Renal pelvis (tissue), 4 donors: Measurements from ENCODE around the gene FARSA. TPM values are rescaled to one million over a fixed set of nuclear protein-coding genes. Genes with fewer than 3 reads are reported as not detected.
"Not testable (repeated sequence)": the region's sequence is repeated elsewhere in the genome, so short reads cannot be mapped to it uniquely, and the experiment has no call there.

Experiments used
- DNase-seq: peaks from one replicate; pipeline ENCODE4 v3.0.0-alpha.2; 2013
- polyA plus RNA-seq, 3 donors: library from polyadenylated mRNA; unstranded; fragments of 120-200 nt; gene quantifications; one replicate each; pipeline ENCODE4 v1.2.1, GENCODE V29; 2013; ENCODE audit not compliant: insufficient read length in 3 of 3

FARSA gene
- polyA plus RNA-seq, 3 donors = 54.6 to 65.4 (median 62.1) TPM

DNA sequence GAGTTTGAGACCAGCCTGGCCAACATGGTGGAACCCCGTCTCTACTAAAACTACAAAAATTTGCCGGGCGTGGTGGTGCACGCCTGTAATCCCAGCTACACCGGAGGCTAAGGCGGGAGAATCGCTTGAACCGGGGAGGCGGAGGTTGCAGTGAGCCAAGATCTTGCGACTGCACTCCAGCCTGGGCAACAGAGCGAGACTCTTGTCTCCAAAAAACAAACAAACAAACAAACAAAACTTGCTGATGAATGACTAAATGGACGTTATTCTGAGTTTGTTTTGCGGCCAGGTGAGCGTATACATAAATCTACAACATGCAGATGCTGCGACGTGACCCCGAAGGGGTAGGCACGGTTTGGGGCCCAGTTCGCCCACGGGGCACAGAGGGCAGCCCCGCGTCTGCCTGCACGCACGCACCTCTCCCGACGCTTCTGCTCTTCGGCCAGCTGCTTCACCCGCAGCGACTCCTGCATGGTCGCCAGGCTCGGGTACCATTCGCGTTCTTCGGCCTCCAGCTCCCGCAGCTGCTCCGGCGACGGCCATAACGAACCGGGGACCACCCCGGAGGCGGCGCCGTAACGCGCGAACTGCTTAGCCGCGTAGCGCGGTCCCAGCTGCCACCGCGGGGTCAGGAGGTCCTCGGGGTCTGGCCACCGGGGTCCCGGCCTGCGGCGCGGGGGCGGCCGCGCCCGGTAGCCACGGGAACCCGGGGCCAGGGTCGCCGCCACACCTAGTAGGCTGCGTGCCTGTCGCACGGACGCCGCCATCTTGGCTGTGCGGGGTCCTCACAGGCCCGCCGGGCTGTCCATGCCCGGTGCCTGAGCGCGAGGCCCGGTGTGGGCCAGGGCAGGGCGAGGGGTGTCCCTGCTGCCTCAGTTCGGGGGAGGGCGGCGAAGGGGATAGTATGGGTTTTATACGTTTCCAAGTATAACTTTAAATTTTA lies 23.2 kb upstream of the FARSA start, which contains the start of gene GADD45GIP1:
GADD45GIP1 (minus strand) TSS at position 778 of the 943 bp plus-strand sequence; CDS start at position 767, 11 bp downstream.
- DNase-seq = peak; percentile 80

DNA sequence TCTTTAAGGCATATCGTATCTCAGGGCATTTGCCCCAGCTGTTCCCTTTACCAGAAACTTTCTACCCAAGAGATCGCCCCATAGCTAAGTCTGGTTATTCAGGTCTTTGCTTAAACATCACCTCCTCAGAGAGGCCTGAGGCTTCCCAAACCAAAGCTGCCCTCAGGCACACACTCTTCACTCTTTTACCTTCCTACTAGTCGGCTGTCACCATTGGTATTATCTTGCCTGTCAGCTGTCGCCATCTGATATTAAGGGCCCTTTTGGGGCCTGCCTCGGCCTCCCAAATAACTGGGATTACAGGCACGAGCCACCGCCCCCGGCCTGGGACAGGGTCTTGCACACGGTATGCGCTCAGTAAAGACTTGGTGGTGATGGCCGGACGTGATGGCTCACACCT lies 22.5 kb upstream of the FARSA start:
- no peak for DNase-seq

DNA sequence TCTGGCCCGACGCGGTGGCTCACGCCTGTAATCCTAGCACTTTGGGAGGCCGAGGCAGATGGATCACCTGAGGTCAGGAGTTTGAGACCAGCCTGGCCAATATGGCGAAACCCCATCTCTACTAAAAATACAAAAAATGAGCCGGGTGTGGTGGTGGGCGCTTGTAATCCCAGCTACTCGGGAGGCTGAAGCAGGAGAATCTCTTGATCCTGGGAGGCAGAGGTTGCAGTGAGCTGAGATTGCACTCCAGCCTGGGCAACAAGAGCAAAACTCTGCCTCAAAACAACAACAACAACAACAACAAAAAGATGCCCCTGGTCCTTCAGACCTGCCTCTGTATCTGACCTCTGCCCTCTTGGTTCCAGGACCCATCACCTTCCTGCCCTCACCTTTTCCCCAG lies 22.1 kb upstream of the FARSA start:
- not testable (repeated sequence) for DNase-seq

DNA sequence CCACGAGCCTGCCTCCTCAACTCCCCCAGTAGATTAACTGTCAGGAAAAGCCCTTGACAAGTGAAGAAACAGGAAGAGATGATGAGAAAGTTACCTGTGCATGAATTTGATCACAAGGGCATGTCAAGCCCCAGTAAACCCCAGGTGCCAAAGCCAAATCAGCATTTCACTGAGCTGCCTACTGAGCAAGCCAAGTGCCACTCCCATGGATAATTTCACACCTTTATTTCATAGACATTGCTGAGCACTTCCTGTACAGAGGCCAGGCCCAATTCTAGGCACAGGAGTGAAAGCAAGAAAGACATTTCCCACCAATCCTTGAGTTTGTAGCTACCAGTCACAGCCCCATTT lies 21.1 kb upstream of the FARSA start:
- DNase-seq = no peak

DNA sequence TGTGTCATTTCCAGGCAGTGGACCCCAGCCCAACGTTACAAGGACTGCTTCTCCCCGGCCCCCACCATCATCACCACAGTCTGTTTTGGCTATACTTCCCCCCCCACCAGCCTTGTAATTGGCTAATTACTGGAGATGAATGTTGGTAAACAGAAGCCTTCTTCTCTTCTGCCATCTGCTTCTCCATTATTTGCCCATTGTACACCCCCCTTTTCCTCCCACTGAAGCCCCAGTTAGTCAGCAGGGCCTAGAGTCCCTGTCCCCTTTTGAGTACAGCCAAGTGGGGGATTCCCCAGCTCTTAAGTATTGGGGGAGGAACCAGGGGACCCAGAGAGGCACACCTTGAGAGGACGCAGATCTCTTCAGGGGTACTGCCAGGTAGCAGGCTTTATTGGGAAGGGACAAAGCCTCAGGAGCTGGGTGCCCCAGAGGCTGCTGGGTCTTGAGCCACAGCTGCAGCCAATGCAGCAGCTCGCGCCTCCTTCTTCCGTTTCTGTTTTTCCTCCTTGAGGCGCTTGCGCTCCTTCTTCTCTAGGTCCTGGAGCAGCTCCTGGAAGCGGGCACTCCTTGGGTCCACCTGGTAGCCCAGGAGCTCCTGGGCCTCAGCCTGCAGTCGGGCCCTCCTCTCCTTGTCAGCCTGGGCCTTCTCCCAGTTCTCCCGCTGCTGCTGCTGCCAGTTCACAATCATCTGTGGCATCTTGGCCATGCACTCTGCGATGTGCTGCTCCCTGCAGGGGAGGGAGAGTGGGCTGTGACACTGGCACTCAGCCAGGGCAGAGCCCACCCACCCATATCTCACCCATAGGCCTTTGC lies 20.5 kb upstream of the FARSA start:
- DNase-seq = no peak

DNA sequence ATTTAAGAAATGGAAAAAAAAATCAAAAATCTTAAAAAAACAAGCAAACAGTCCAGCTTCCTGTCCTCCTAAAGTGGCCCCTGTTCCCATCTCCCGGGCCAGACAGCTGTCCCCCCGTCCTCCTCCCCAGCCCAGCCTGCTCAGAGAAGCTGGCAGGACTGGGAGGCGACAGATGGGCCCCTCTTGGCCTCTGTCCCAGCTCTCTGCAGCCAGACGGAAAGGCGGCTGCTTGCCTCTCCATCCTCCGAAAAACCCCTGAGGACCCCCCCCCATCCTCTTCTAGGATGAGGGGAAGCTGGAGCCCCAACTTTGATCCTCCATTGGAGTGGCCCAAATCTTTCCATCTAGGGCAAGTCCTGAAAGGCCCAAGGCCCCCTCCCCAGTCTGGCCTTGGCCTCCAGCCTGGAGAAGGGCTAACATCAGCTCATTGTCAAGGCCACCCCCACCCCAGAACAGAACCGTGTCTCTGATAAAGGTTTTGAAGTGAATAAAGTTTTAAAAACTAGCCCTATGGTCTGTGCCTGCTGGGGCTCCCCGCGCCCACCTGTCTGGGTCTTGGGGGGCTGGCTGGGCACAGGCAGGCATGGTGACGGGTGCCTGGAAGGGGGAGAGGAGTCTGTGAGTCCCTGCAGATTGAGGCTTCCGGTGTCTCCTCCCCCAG lies 19.8 kb upstream of the FARSA start:
- no peak for DNase-seq

DNA sequence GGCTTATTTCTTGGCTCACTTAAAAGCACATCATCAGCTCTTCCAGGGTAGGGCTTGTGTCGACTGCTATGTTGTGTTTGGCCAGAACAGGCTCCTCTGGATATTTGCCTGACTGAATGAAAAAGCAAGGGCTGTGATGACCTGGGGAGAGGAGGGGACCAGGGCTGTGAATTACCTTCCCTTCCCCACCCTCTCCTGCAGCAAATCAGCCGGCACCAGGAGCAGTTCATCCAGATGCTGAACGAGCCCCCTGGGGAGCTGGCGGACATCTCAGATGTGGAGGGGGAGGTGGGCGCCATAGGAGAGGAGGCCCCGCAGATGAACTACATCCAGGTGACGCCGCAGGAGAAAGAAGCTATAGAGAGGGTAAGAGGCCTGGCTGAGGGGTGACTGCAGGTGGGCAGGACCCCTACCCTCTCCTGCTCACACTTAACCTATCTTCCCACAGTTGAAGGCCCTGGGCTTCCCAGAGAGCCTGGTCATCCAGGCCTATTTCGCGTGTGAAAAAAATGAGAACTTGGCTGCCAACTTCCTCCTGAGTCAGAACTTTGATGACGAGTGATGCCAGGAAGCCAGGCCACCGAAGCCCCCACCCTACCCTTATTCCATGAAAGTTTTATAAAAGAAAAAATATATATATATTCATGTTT lies 19.1 kb upstream of the FARSA start:
- no peak for DNase-seq

DNA sequence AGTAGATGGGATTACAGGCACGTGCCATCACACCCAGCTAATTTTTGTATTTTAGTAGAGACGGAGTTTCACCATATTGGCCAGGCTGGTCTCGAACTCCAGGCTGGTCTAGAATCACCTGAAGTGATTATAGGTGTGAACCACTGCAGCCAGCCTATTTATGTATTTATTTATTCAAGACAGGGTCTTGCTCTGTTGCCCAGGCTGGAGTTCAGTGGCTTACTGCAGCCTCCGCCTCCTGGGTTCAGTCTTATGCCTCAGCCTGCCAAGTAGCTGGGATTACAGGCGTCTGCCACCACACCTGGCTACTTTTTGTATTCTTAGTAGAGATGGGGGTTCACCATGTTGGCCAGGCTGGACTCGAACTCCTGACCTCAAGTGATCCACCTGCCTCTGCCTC lies 18.5 kb upstream of the FARSA start:
- DNase-seq = not testable (repeated sequence)

DNA sequence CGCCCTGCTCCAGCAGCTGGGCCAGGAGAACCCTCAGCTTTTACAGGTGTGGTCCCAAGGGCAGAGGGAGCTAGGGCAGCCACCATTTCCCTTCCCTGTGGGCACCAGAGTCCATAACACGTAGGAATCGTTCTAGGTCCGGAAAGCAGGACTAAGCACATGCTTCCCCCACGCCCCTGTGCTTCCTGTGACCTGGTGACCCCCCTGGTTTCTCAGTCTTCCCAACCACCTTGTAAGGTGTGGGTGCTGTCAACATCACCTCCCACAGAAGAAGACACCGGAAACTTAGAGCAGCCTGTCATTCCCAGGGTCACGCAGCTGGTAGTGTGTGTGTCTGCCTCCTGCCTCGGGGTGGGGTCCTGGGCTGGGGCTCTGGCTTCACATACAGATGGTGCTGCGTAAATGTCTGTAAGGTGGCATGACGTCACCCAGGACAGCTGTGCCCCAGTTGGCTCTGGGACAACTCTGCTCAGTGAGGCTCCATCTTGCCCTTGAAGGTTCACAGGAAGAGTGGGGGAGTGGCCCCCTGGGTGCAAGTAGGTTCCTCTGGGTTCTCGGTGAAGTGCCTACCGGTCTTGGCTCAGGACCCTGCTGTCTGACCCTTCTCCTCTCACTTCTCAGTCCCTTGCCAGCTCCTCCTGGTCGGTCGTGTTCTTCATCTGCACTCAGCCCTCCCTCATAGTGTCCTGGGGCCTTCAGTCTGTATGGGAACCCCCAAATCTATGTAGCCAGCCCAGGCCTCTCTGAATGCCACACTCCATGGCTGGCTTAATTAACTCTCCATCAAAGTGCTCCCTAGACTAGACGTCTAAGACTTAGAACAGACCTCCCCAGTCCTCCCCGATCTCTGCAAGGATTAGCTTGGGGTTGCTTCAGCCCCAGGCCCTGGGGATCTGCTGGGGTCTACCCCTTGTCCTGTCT lies 16.1 kb upstream of the FARSA start:
- DNase-seq = no peak

DNA sequence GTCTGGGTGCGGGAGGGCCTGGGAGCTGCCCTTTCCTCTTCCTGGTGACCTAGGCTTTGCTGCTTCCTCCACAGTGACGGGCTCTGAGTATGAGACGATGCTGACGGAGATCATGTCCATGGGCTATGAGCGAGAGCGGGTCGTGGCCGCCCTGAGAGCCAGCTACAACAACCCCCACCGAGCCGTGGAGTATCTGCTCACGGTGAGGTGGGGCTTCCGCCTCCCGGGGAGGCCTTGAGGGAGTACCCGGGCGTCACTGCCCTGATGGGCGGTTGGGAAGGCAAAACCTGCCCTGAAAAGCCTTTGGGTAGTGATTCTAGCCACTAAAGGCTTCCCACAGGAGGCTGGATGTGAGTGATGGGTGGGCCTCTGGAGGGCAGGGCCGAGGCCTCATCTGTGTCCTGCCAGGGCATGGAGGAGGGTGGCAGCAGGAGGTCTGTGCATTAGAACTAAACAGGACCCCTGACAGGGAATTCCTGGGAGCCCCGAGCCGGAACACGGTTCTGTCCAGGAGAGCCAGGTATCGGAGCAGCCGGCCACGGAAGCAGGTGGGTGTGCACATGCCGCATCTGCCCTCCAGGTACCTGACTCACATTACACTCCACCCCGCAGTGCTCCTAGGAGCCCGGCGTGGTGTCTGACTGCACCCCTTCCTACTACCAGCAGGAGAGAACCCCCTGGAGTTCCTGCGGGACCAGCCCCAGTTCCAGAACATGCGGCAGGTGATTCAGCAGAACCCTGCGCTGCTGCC lies 15.3 kb upstream of the FARSA start:
- DNase-seq = no peak

DNA sequence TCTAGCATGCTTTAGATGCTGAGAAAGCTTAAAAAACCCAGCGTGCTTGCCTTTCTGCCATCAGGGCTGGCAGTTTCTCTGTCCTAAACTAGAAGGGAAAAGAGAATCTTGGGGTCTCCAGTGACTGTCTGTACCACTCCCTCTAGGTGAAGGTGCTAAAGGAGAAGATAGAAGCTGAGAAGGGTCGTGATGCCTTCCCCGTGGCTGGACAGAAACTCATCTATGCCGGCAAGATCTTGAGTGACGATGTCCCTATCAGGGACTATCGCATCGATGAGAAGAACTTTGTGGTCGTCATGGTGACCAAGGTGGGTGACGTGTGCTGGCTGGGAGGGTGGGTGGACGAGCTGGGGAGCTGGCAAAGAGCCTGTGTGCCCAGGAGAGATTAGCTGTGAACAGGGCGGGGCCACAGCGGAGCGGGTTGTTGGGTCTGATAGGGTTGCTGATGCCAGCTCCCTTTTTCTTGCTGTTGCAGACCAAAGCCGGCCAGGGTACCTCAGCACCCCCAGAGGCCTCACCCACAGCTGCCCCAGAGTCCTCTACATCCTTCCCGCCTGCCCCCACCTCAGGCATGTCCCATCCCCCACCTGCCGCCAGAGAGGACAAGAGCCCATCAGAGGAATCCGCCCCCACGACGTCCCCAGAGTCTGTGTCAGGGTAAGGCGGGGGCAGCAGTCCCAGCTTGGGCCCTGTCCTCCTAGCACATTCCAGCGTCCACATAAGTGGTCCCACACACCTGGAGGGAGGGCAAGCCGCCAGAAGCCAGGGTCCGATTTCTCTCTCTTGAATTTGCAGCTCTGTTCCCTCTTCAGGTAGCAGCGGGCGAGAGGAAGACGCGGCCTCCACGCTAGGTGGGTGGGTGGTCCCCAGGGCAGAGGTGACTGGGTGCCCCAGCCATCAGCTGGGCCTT lies 14.4 kb upstream of the FARSA start:
- DNase-seq = no peak

DNA sequence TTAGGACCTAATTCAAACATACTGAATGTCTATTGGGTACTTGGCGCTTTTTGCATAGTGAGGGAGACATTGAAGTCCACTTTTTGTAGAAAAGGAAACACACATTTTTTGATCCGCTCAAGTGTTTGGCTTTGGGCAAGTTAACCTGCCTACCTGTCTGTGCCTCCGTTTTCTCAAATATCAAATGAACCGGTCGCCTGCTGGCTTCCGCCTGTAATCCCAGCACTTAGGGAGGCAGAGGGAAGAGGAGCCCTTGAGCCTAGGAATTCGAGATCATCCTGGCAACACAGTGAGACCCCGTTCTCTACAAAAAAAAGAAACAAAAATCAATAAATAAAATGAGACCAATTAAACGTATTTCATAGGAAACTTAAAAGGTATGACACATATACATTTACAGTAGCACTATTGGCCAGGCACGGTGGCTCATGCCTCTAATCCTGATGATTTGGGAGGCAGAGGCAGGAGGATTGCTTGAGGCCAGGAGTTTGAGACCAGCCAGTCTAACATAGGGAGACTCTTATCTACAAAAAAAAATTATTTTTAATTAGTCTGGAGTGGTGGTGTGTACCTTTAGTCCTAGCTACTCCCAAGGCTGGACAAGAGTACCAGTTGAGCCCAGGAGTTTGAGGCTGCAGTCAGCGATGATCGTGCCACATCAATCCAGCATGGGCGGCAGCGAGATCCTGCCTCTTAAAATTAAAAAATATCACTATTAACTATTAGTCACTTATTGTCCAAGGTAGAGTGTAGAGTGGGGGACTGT lies 13.4 kb upstream of the FARSA start:
- DNase-seq = no peak

DNA sequence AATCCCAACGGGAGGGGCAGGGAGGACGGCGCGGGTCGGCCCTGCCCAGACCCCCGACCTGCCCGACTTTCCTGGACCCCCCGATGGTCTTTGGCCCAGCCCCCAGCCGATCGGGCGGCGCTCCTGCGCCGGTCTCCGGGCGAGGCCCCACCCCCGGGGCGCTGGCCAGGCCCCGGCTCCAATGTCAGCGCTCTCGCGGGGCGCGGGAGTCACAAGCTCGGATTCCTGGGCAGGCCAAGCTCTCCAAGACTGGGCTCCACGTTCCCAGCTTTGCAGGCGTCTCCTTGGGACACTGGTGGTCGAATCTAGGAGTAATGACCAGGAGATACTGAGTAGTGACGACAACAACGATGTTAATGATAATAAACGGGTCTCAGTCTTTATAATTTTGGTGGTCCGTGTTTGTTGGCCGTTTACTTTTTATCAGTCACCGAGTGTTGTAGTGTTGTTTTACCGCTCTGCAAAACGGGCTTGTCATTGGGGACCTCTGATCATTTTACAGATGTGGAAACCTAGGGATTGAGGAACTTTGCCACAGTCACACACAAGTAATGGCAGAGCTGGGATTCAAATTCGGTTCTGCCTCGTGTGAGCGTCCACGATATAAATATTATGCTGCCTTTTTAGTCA lies 12.7 kb upstream of the FARSA start:
- no peak for DNase-seq

DNA sequence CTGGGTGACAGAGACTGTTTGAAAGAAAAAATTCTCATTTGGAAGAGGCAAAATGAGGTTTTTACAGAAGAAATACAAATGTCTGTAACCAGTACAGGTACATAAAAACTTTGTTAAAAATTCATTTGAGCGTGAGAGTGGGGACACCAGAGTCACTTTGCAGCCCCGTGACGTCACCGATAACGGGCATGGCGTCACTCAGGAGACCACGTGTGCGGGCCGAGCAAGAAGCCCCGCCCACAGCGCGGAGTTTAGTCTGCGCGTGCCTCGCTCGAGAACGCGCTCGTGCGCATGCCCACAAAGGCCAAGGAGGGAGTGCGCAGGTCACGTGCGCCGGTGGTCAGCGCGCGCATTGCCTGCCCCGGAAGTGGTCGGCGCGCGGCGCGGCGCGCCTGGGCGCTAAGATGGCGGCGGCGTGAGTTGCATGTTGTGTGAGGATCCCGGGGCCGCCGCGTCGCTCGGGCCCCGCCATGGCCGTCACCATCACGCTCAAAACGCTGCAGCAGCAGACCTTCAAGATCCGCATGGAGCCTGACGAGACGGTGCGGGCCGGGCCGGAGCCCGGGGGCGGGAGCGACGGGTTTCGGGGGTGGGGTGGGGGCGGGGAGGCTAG lies 12.1 kb upstream of the FARSA start, which contains the start of gene RAD23A:
RAD23A (plus strand) TSS at position 384 of the 613 bp plus-strand sequence; CDS start at position 471, 87 bp downstream.
- peak; percentile 97 for DNase-seq

DNA sequence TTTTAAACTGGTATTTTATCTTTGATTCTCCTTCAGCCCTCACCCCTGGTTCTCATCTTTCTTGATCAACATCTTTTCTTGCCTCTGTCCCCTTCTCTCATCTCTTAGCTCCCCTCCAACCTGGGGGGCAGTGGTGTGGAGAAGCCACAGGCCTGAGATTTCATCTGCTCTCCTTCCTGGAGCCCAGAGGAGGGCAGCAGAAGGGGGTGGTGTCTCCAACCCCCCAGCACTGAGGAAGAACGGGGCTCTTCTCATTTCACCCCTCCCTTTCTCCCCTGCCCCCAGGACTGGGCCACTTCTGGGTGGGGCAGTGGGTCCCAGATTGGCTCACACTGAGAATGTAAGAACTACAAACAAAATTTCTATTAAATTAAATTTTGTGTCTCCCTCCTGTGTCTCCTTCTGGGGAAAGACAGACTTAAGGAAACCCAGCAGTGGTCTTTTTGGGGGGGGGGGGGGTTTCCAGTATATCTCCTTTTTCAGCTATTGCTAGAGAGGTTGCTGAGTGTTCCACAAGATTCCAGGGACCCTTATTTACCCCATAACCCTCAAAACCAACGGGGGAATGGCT lies 10.7 kb upstream of the FARSA start:
- no peak for DNase-seq

DNA sequence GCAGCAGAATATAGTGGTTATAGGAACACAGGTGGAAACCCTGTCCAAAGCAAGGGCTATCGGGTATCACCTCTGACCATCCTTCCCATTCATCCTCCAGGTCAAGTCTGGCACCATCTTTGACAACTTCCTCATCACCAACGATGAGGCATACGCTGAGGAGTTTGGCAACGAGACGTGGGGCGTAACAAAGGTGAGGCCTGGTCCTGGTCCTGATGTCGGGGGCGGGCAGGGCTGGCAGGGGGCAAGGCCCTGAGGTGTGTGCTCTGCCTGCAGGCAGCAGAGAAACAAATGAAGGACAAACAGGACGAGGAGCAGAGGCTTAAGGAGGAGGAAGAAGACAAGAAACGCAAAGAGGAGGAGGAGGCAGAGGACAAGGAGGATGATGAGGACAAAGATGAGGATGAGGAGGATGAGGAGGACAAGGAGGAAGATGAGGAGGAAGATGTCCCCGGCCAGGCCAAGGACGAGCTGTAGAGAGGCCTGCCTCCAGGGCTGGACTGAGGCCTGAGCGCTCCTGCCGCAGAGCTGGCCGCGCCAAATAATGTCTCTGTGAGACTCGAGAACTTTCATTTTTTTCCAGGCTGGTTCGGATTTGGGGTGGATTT lies 10.0 kb upstream of the FARSA start:
- no peak for DNase-seq
